ENCODE data around the gene GNB4. TPM values are rescaled to one million over a fixed set of nuclear protein-coding genes. Genes with fewer than 3 reads are reported as not detected.

Gene GNB4
- 18.7 to 19.1 TPM (median 19.1 TPM) in 3 replicates for total RNA-seq

GRCh38 chr3:179451265-179452175 is at the start of gene GNB4:
Gene GNB4 (minus strand): TSS chr3:179451470. CDS start chr3:179426200, 25,270 bp downstream.
- H3K4me3 Mint-ChIP-seq = peak within 1 kb of the TSS; percentile 86
- peaks cover 54% of the 10 kb centered on the region for H3K4me1 Mint-ChIP-seq
- peak; percentile 76 to 88 for DNase-seq (ENCODE audit: low spot score in 2 of 2, unreplicated experiment in 2 of 2)
- H3K27ac Mint-ChIP-seq = peak within 1 kb of the TSS; percentile 97
- no peaks in the 10 kb centered on the region for H3K36me3 Mint-ChIP-seq
- no peak for TF ChIP-seq CTCF (IDR thresholded peaks at IDR 0.05; ENCODE audit: unreplicated experiment)
- H3K27me3 Mint-ChIP-seq (ENCODE audit: low read depth) = peaks cover 2% of the 10 kb centered on the region
- no peaks in the 10 kb centered on the region for H3K9me3 Mint-ChIP-seq

GRCh38 chr3:179495483-179495882 is 44.2 kb upstream of the GNB4 start:
- H3K27ac Mint-ChIP-seq = no peak overlapping the region
- H3K4me1 Mint-ChIP-seq = no peaks in the 10 kb centered on the region
- no peaks in the 10 kb centered on the region for H3K27me3 Mint-ChIP-seq (ENCODE audit: low read depth)
- TF ChIP-seq CTCF (IDR thresholded peaks at IDR 0.05; ENCODE audit: unreplicated experiment) = no peak
- no peak overlapping the region for H3K4me3 Mint-ChIP-seq
- DNase-seq (ENCODE audit: low spot score in 2 of 2, unreplicated experiment in 2 of 2) = no peak
- H3K36me3 Mint-ChIP-seq = peaks cover 4% of the 10 kb centered on the region
- H3K9me3 Mint-ChIP-seq = peaks cover 77% of the 10 kb centered on the region

GRCh38 chr3:179493260-179493659 is 42.0 kb upstream of the GNB4 start:
- Mint-ChIP-seq H3K27me3 (ENCODE audit: low read depth) (no peaks in the 10 kb centered on the region), H3K27ac (no peak overlapping the region), H3K36me3 (peaks cover 4% of the 10 kb centered on the region), H3K9me3 (peaks cover 75% of the 10 kb centered on the region), H3K4me1 (no peaks in the 10 kb centered on the region), H3K4me3 (no peak overlapping the region)
- no peak for DNase-seq (ENCODE audit: low spot score in 2 of 2, unreplicated experiment in 2 of 2)
- no peak for TF ChIP-seq CTCF (IDR thresholded peaks at IDR 0.05; ENCODE audit: unreplicated experiment)

GRCh38 chr3:179488213-179488612 is 36.9 kb upstream of the GNB4 start:
- no peak for TF ChIP-seq CTCF (IDR thresholded peaks at IDR 0.05; ENCODE audit: unreplicated experiment)
- no peaks in the 10 kb centered on the region for H3K4me1 Mint-ChIP-seq
- no peak overlapping the region for H3K27ac Mint-ChIP-seq
- no peak for DNase-seq (ENCODE audit: low spot score in 2 of 2, unreplicated experiment in 2 of 2)
- no peaks in the 10 kb centered on the region for H3K36me3 Mint-ChIP-seq
- H3K4me3 Mint-ChIP-seq = no peak overlapping the region
- peaks cover 31% of the 10 kb centered on the region for H3K9me3 Mint-ChIP-seq
- H3K27me3 Mint-ChIP-seq (ENCODE audit: low read depth) = no peaks in the 10 kb centered on the region

GRCh38 chr3:179486806-179487205 is 35.5 kb upstream of the GNB4 start:
- Mint-ChIP-seq H3K9me3 (peaks cover 21% of the 10 kb centered on the region), H3K4me1 (no peaks in the 10 kb centered on the region), H3K27ac (no peak overlapping the region), H3K36me3 (no peaks in the 10 kb centered on the region), H3K27me3 (ENCODE audit: low read depth) (no peaks in the 10 kb centered on the region), H3K4me3 (no peak overlapping the region)
- DNase-seq (ENCODE audit: low spot score in 2 of 2, unreplicated experiment in 2 of 2) = no peak
- TF ChIP-seq CTCF (IDR thresholded peaks at IDR 0.05; ENCODE audit: unreplicated experiment) = no peak
